GM19238 (cell line): ENCODE measurements around the gene ZNF366.

Source experiments
- DNase-seq: peaks from one replicate; pipeline ENCODE4 v3.0.0; 2011; ENCODE audit warnings: low spot score; ENCODE audit not compliant: insufficient read length

ZNF366 gene

DNA sequence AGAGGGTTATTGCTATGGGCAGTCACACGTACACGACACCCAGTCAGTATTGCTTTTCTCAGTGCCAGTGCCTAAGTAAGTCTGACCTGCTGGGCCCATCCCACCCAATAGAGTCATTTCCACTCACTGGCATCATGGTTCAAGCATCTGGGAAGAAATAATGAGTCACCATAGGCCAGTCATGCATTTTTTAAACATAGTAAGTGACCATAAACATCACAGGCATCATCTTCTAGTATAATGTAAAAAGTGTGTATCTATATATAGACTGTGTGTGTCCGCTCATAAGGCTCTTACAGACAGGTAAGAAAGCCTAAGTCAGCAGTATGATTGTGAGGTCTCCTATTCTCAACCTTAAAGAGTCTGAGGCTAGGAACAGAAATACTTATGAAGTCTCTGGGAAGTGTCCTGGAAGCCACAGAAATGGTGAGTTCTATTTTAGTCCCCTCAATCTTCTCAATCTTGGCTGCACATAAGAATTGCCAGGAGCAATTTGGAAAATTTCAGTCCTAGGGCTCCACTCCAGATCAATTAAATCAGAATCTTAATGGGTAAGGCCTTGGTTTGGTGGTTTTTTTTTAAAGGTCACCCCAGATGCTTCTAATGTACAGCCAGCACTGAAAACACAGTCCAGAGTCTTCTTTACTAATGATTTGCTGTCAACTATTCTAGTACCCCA lies 65.2 kb downstream of the ZNF366 start:
- DNase-seq = no peak

DNA sequence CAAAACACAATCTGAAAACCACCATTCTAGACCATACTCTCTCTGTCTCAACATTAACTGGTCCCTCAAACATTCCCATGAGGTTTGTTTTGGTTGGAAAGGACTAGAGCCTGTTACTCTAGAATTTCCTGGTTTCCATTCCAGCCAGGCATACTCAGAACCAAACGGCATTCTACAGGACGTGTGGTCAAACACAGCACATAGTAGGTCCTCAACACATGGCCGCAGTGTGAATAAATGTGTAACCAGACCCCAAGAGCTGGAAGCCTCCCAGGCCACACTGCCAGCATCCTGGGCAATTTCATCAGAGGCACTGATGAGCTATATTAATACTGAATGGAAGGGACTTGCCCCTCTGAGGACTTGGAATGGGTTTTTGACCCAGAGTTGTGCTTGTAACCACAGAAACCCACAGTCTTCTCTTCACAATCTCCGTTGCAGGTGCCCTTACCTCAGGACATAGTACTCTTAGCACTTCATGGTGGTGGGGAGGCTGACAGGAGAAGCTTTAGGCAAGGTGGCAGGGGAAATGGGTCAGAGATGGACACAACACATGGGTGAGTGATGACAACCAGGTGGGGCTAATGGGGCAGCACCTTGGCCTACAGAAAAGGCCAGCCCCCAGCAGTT lies 66.0 kb downstream of the ZNF366 start:
- no peak for DNase-seq

DNA sequence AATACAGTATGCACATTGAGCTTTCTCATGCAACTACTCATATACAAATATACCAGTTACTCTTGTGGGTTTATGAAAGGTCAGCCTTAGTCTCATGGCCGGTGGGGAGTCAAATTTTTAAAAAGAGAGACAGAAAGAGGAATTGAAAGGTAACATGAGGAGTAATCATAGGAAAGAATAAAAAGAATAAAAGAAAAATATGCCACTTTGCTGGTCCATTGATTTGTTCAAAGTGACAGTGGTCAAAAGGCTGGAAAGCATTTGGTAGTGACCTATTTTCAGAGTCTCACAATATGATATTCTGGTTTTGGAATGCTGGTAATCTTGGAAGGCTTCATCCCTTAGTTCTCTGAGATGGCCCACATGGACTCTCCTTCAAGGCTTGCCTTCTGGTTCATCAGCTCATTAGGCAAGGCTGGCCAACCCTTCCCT lies 67.0 kb downstream of the ZNF366 start:
- DNase-seq = no peak

DNA sequence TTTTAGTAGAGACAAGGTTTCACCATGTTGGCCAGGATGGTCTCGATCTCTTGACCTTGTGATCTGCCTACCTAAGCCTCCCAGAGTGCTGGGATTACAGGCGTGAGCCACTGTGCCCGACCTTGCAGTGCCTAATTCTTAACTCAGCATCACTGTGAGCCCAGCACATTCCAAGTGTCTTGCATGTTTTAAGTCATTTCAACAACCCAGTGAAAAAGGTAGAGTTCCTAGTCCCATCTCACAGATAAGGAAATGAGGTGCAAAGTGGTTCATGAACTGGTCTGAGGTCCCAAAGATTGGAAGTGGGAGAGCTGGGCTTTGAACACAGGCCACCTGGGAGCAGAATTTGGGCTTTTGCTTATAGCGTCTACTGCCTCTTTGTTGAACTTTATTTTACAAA lies 68.0 kb downstream of the ZNF366 start:
- DNase-seq = no peak

DNA sequence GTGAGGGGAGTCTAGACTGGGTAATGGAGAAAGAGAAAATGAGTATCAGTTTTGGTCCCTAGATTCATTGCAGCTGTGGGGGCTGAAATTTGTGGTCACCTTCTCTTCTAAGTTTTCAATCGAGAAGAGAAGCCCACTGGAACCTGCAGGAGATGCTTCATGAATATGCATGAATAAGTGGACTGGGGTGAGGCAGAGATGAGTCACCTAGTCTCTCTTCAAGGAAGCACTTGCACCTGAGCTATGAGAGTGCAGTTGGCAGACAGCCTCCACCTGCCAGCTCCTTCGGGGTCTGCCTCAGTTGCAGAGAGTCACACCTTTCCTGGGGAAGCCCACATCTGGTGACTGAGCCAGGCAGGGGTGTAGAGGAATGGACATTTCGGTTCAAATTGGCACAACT lies 69.1 kb downstream of the ZNF366 start:
- DNase-seq = no peak

- DNase-seq = no peak
Observed at GRCh38 chr5:72436796-72437471, 70.3 kb downstream of the ZNF366 start.

DNA sequence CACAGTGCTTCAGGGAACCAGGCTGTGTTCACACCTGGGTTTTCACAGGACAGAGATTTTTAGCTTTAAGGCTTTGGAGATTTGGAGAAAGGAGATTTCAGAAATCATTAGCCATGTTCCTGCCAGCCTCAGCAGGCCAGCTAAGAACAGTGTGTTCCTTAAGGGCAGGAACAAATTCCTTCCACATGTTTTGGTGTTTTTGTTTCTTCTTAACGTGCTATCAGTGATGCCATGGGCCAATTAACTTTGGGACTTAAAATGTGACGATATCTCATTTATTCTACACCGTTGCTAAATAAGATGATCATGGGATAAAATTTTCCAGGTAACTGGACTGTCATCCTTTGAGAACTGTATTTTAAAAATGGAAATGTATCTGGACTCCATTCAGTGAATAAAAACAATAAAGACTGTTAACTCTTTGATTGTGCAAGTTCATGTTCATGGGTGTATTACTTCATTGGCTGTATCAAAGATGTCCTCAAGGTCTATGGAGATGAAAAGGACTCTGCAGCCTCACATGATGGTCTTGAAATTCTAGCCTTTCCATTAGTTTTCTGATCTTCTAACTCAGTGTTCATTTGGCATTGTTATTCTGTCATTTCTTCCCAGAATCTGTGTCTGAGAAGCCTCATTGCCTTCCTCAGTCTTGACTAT lies 72.3 kb downstream of the ZNF366 start:
- no peak for DNase-seq

GRCh38 chr5:72434056-72434780 lies 73.0 kb downstream of the ZNF366 start:
- no peak for DNase-seq

DNA sequence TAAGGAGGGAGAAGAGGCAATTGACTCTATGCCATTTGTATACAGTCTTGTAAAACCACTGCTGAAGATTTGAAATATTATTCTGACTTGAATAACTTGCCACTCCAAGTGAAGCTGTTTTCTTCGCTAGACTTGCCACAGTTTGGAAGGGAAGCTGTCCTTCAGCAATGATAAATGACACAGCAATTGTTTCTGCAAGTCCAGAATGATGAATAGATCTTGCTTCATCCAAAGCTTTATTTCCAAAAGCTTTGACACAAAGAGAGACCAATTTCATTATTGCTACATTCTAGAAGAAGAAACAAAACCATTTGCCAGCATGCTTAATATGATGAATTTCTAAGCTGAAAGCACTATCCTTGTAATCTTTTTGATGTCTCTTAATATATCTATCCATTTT lies 73.7 kb downstream of the ZNF366 start:
- DNase-seq = no peak

- no peak for DNase-seq
Observed at GRCh38 chr5:72428669-72429068, 78.5 kb downstream of the ZNF366 start.

GRCh38 chr5:72427488-72428437 lies 79.4 kb downstream of the ZNF366 start:
- no peak for DNase-seq

GRCh38 chr5:72427016-72427415 lies 80.2 kb downstream of the ZNF366 start:
- DNase-seq = no peak

DNA sequence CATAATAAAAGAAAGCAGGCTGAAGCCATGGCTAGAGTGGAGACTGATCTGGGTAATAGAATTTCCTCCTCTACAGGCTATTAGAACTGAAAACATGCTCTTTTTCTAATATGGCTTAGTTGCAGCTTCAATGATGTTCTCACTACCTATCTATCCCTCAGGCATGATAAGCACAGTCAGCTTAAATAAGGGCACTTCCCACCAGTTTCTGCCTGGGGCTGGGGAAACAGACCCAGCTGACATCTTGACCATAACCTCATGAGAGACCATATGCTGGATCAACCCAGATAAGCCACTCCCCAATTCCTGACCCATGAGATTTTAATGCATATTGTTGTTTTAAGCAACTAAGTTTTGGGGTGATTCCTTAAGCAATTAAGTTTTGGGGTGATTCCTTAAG lies 81.2 kb downstream of the ZNF366 start:
- no peak for DNase-seq

DNA sequence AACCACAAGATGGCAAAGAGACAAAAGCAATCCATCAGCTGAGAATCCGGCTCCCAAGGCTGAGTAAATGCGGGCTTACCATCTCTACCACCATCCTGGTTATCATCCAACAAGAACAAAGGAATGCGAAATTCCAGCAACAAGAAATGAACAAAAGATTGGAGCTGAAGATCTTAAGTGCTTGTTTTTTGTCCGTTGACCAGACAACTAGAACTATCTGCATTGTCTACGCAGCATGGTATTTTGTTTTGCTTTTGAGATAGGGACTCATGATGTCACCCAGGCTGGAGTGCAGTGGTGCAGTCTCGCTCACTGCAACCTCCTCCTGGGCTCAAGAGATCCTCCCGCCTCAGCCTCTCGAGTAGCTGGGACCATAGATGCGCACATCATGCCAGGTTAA lies 88.9 kb downstream of the ZNF366 start:
- DNase-seq = no peak

- no peak for DNase-seq
Observed at GRCh38 chr5:72417333-72418062, 89.7 kb downstream of the ZNF366 start.

GRCh38 chr5:72415616-72416325 lies 91.4 kb downstream of the ZNF366 start:
- no peak for DNase-seq

- no peak for DNase-seq
Observed at GRCh38 chr5:72412283-72413055, 94.7 kb downstream of the ZNF366 start.

GRCh38 chr5:72410688-72411295 lies 96.4 kb downstream of the ZNF366 start:
- no peak for DNase-seq
